ENCODE measurements around the gene SLC37A1. TPM values are rescaled to one million over a fixed set of nuclear protein-coding genes. Genes with fewer than 3 reads are reported as not detected.

The SLC37A1 gene
- total and polyA plus RNA-seq, 9 of the 15 experiments (the other 6 are each of a cell fraction or from before 2014, with no cell fraction given), result 0.06 to 3.4 (median 0.40) TPM

- TF ChIP-seq CTCFL (IDR thresholded peaks at IDR 0.05; ENCODE audit: borderline replicate concordance, insufficient read depth, low read depth, low read length, poor library complexity, severe bottlenecking), result no peak
- TF ChIP-seq TRIM24 (IDR thresholded peaks at IDR 0.05), result peak in 1 of 2 experiments; percentile 47; a peak in 1 of 4 replicates
- TF ChIP-seq ZNF655 (CRISPR knock-in tag; IDR thresholded peaks at IDR 0.05), result no peak
- TF ChIP-seq, protein P1, sequence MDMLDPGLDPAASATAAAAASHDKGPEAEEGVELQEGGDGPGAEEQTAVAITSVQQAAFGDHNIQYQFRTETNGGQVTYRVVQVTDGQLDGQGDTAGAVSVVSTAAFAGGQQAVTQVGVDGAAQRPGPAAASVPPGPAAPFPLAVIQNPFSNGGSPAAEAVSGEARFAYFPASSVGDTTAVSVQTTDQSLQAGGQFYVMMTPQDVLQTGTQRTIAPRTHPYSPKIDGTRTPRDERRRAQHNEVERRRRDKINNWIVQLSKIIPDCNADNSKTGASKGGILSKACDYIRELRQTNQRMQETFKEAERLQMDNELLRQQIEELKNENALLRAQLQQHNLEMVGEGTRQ (CRISPR knock-in tag; IDR thresholded peaks at IDR 0.05), result no peak
- peak; percentile 39; the same call in 1 of the 2 replicates for TF ChIP-seq EHMT2 (IDR thresholded peaks at IDR 0.05)
- TF ChIP-seq, protein P2, sequence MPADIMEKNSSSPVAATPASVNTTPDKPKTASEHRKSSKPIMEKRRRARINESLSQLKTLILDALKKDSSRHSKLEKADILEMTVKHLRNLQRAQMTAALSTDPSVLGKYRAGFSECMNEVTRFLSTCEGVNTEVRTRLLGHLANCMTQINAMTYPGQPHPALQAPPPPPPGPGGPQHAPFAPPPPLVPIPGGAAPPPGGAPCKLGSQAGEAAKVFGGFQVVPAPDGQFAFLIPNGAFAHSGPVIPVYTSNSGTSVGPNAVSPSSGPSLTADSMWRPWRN (IDR thresholded peaks at IDR 0.05; ENCODE audit: low read depth), result 0 out of 2 replicates have a peak, but pooled peaks have one; percentile 41
- no peak for TF ChIP-seq XRCC5 (IDR thresholded peaks at IDR 0.05; ENCODE audit: low read depth, low read length)
- TF ChIP-seq RUNX1 (IDR thresholded peaks at IDR 0.05; ENCODE audit: low read depth), result peak; percentile 78; the same call in 1 of the 2 replicates
- no peak for TF ChIP-seq LARP7 (IDR thresholded peaks at IDR 0.05)
- TF ChIP-seq RNF2 (IDR thresholded peaks at IDR 0.05), result peak; percentile 73; the same call in 1 of the 2 replicates
- TF ChIP-seq CBFA2T2 (conservative IDR thresholded peaks at IDR 0.05), result peak; percentile 70
- TF ChIP-seq TEAD4 (IDR thresholded peaks at IDR 0.05; ENCODE audit: low read length), result peak; percentile 71
- TF ChIP-seq TEAD4 (CRISPR knock-in tag; IDR thresholded peaks at IDR 0.05; ENCODE audit: borderline replicate concordance), result no peak
- peak in 1 of 3 experiments; percentile 40; a peak in 1 of 6 replicates for TF ChIP-seq ZBTB11 (CRISPR knock-in tag; IDR thresholded peaks at IDR 0.05)
- peak; percentile 63 for TF ChIP-seq TAL1 (IDR thresholded peaks at IDR 0.05)
- peak; percentile 99 for TF ChIP-seq ZBTB1 (CRISPR knock-in tag; IDR thresholded peaks at IDR 0.05; ENCODE audit: borderline replicate concordance, low read depth)
- no peak for TF ChIP-seq CEBPB (tag; IDR thresholded peaks at IDR 0.05)
- peak; percentile 62 for TF ChIP-seq KLF16 (IDR thresholded peaks at IDR 0.05)
These were observed 48.4 kb upstream of the SLC37A1 start (continued) for GRCh38 chr21:42465008-42465802.

Data from K562 (cell line).